PC-9 (cell line): Measurements from ENCODE around the gene UQCRH.

Experiments used
- EZH2 ChIP-seq: fragments of 200-600 bp; sonication (generic); IDR thresholded peaks from 2 replicates; pipeline ENCODE4 v1.8.0; 2017; ENCODE audit warnings: antibody characterized with exemption, low read depth
- TF ChIP-seq, protein P1 (sequence below): fragments of 200-600 bp; sonication (generic); conservative IDR thresholded peaks from 2 replicates; pipeline ENCODE4 v1.6.1; 2017; ENCODE audit warnings: mixed run types, antibody characterized with exemption, mild to moderate bottlenecking, moderate library complexity

DNA sequence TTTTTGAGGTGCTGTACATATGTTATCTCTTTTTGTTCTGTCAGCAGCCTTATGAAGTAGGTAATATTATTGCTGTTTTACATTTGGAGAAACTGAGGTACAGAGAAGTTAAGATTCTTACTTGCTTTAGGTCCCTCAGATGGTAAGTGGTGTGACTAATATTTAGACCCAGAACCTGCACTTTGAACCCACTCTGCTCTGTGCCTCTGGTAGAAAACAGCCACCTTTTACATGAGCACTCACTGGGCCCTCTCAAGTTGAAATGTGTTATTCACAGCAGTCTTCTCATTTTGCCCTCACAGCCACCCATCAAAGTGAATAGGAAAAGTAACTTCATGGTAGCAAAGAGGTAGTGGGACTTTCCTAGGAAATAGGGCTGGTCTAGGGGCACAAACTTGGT is 41.8 kb downstream of the UQCRH start:
- TF ChIP-seq, protein P1, sequence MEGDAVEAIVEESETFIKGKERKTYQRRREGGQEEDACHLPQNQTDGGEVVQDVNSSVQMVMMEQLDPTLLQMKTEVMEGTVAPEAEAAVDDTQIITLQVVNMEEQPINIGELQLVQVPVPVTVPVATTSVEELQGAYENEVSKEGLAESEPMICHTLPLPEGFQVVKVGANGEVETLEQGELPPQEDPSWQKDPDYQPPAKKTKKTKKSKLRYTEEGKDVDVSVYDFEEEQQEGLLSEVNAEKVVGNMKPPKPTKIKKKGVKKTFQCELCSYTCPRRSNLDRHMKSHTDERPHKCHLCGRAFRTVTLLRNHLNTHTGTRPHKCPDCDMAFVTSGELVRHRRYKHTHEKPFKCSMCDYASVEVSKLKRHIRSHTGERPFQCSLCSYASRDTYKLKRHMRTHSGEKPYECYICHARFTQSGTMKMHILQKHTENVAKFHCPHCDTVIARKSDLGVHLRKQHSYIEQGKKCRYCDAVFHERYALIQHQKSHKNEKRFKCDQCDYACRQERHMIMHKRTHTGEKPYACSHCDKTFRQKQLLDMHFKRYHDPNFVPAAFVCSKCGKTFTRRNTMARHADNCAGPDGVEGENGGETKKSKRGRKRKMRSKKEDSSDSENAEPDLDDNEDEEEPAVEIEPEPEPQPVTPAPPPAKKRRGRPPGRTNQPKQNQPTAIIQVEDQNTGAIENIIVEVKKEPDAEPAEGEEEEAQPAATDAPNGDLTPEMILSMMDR: no peak
- no peak for TF ChIP-seq EZH2
